CD4-positive, CD25-positive, alpha-beta regulatory T cell (primary cell): ENCODE measurements around the gene JARID2. TPM values are rescaled to one million over a fixed set of nuclear protein-coding genes. Genes with fewer than 3 reads are reported as not detected.

ENCODE experiments used
- ATAC-seq, 2 donors: fragments of 150-1000 bp; cut with Tn5 transposase; one replicate each; pipeline ENCODE4 v1.10.0; 2021; ENCODE audit warnings: low read depth in 2 of 2, moderate number of reproducible peaks in 2 of 2, moderate library complexity in 1 of 2
- DNase-seq, 3 donors: peaks; one replicate each; pipeline versions ENCODE4 v3.0.0 to v3.0.0-alpha.2; 2012 to 2022; ENCODE audit warnings: mixed read lengths in 1 of 3
- H3K27ac ChIP-seq: one replicate; pipeline ENCODE4 v1.7.0; 2013; ENCODE audit warnings: mild to moderate bottlenecking, low read length; ENCODE audit not compliant: insufficient read depth, poor library complexity, severe bottlenecking
- H3K27me3 ChIP-seq: one replicate; pipeline ENCODE4 v1.7.0; 2013; ENCODE audit warnings: low read length; ENCODE audit not compliant: control insufficient read depth, insufficient read depth
- H3K36me3 ChIP-seq: one replicate; pipeline ENCODE4 v1.7.0; 2013; ENCODE audit warnings: mild to moderate bottlenecking, low read length, moderate library complexity; ENCODE audit not compliant: control insufficient read depth, insufficient read depth
- H3K4me1 ChIP-seq: 2 replicates; pipeline ENCODE4 v1.7.0; 2013; ENCODE audit warnings: mild to moderate bottlenecking, low read length; ENCODE audit not compliant: insufficient read depth, control insufficient read depth, poor library complexity, severe bottlenecking
- H3K4me3 ChIP-seq: one replicate; pipeline ENCODE4 v1.7.0; 2013; ENCODE audit warnings: low read depth, mild to moderate bottlenecking, low read length, moderate library complexity
- H3K9me3 ChIP-seq, 2 experiments: 1 replicate in 1 of 2; 2 replicates in 1 of 2; pipeline ENCODE4 v1.7.0; 2013; ENCODE audit warnings: low read length in 2 of 2, mild to moderate bottlenecking in 1 of 2, moderate library complexity in 1 of 2; ENCODE audit not compliant: control insufficient read depth in 2 of 2
- H3K27ac Mint-ChIP-seq, 3 donors: one replicate each; pipeline ENCODE4 v1.8.0; 2020 to 2022; ENCODE audit warnings: mild to moderate bottlenecking in 3 of 3, mixed read lengths in 3 of 3, moderate library complexity in 2 of 3
- H3K27me3 Mint-ChIP-seq: one replicate; pipeline ENCODE4 v1.8.0; 2022; ENCODE audit warnings: mild to moderate bottlenecking, mixed read lengths
- H3K36me3 Mint-ChIP-seq: one replicate; pipeline ENCODE4 v1.8.0; 2020; ENCODE audit warnings: mixed read lengths
- H3K4me1 Mint-ChIP-seq, 4 donors: one replicate each; pipeline ENCODE4 v1.8.0; 2020 to 2022; ENCODE audit warnings: mixed read lengths in 4 of 4, mild to moderate bottlenecking in 1 of 4
- H3K4me3 Mint-ChIP-seq, 4 donors: one replicate each; pipeline ENCODE4 v1.8.0; 2020 to 2022; ENCODE audit warnings: mild to moderate bottlenecking in 4 of 4, mixed read lengths in 4 of 4, moderate library complexity in 3 of 4
- H3K9me3 Mint-ChIP-seq, 7 donors: one replicate each; pipeline ENCODE4 v1.8.0; 2020 to 2022; ENCODE audit warnings: mixed read lengths in 7 of 7, mild to moderate bottlenecking in 3 of 7, moderate library complexity in 2 of 7
- polyA plus RNA-seq, 4 donors: library from polyadenylated mRNA; unstranded; fragments of 300-500 nt; fragmentation: Illumina TruSeq; gene quantifications; one replicate each; pipeline ENCODE4 v1.2.3, GENCODE V29; 2021
- total RNA-seq: library from RNA; stranded (reverse); gene quantifications from one replicate; pipeline ENCODE4 v1.2.3, GENCODE V29; 2022

JARID2 gene
- total and polyA plus RNA-seq, 5 donors from 2014 or later = 4.1 to 26.1 (median 5.6) TPM

GRCh38 chr6:15528870-15529269 lies 283.0 kb downstream of the JARID2 start:
- Mint-ChIP-seq H3K9me3 (no peaks in the 10 kb centered on the region), H3K4me1 (peaks cover 0 to 24% (median 5%) of the 10 kb centered on the region in 4 donors), H3K27ac (no peak overlapping the region), H3K27me3 (no peaks in the 10 kb centered on the region), H3K36me3 (peaks cover 57% of the 10 kb centered on the region), H3K4me3 (no peak overlapping the region)
- DNase-seq (no peak), ATAC-seq (no peak)
- no peaks in the 10 kb centered on the region for H3K9me3 ChIP-seq
- no peak overlapping the region for H3K27ac ChIP-seq
- H3K4me3 ChIP-seq = no peak overlapping the region
- H3K4me1 ChIP-seq = no peaks in the 10 kb centered on the region
- H3K36me3 ChIP-seq = peaks cover 51% of the 10 kb centered on the region
- no peaks in the 10 kb centered on the region for H3K27me3 ChIP-seq

- H3K36me3 Mint-ChIP-seq = peaks cover 51% of the 10 kb centered on the region
- no peaks in the 10 kb centered on the region for H3K27me3 Mint-ChIP-seq
- Histone ChIP-seq H3K27ac (no peak overlapping the region), H3K4me1 (no peaks in the 10 kb centered on the region), H3K4me3 (no peak overlapping the region), H3K27me3 (no peaks in the 10 kb centered on the region), H3K36me3 (peaks cover 37% of the 10 kb centered on the region), H3K9me3 (no peaks in the 10 kb centered on the region)
- no peaks in the 10 kb centered on the region for H3K9me3 Mint-ChIP-seq
- no peak for DNase-seq
- no peak for ATAC-seq
- no peak overlapping the region for H3K4me3 Mint-ChIP-seq
- H3K27ac Mint-ChIP-seq = peak overlapping the region in 1 of 3 donors; percentile 44
- H3K4me1 Mint-ChIP-seq = peaks cover 0 to 24% (median 7%) of the 10 kb centered on the region in 4 donors
Observed at GRCh38 chr6:15530411-15530810, 284.5 kb downstream of the JARID2 start.

DNA sequence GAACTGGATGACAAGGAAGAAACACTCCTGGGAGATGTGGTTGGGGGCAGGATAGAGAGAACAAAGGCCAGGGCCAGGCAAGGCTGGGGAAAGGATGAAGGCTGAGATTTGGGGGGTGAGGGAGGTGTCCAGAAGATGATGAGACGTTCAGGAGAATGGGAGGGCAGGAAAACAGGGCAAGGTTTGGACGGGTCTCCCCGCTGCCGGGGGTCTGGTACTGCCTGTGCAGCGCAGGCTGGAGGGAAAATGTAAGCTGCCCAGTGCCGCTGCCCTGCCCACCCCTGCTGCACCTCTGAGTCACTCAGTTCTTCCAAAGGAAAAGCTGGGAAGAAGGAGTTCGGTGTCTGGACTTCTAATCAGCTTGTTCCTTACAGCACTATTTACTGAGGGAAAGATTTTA lies 286.1 kb downstream of the JARID2 start:
- DNase-seq (no peak), ATAC-seq (no peak)
- peaks cover 45% of the 10 kb centered on the region for H3K36me3 Mint-ChIP-seq
- H3K4me3 Mint-ChIP-seq = no peak overlapping the region
- no peaks in the 10 kb centered on the region for H3K9me3 Mint-ChIP-seq
- H3K4me1 ChIP-seq = no peaks in the 10 kb centered on the region
- no peak overlapping the region for H3K27ac ChIP-seq
- peaks cover 0 to 14% (median 6%) of the 10 kb centered on the region in 4 donors for H3K4me1 Mint-ChIP-seq
- H3K4me3 ChIP-seq = no peak overlapping the region
- no peaks in the 10 kb centered on the region for H3K9me3 ChIP-seq
- H3K27me3 Mint-ChIP-seq = no peaks in the 10 kb centered on the region
- H3K27ac Mint-ChIP-seq = no peak overlapping the region
- peaks cover 31% of the 10 kb centered on the region for H3K36me3 ChIP-seq
- no peaks in the 10 kb centered on the region for H3K27me3 ChIP-seq

DNA sequence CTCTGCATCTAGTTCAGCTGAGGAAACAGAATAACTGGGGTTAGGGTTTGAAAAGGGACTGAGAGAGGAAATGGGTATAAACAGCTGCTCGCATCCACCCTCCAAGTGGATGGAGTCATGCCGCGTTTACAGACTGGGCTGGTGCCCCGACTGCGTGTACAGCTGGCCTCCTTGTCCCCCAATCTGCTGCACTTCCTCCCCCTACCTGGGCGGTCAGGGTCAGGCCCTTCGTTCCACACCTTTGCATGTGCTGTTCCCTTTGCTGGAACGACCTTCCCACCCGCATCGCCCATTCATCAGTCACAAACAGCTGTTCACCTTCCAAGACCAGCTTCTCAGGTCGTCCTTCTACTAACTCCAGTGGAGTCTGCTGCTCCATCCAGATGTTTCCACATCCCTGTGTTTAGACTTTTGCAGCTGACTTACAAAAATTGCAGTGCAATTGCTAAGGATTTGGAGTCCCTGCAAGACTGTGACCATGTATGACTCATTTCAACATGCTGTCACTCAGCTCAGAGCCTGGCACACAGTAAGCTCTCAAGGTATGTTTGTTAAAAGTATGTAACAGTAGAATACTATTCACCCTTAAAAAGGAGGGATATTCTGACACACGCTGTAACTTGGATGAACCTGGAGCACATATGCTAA lies 287.6 kb downstream of the JARID2 start:
- H3K4me3 Mint-ChIP-seq = no peak overlapping the region
- no peaks in the 10 kb centered on the region for H3K9me3 ChIP-seq
- H3K9me3 Mint-ChIP-seq = no peaks in the 10 kb centered on the region
- no peak overlapping the region for H3K4me3 ChIP-seq
- peak overlapping the region in 2 of 3 donors; percentile 1 to 78 for H3K27ac Mint-ChIP-seq
- H3K27me3 ChIP-seq = no peaks in the 10 kb centered on the region
- no peaks in the 10 kb centered on the region for H3K4me1 ChIP-seq
- H3K36me3 Mint-ChIP-seq = peaks cover 35% of the 10 kb centered on the region
- H3K36me3 ChIP-seq = peaks cover 24% of the 10 kb centered on the region
- no peak for ATAC-seq
- DNase-seq = no peak
- peaks cover 0 to 9% (median 2%) of the 10 kb centered on the region in 4 donors for H3K4me1 Mint-ChIP-seq
- no peak overlapping the region for H3K27ac ChIP-seq
- H3K27me3 Mint-ChIP-seq = no peaks in the 10 kb centered on the region

- peak overlapping the region in 1 of 3 donors; percentile 54 for H3K27ac Mint-ChIP-seq
- Histone ChIP-seq H3K27me3 (no peaks in the 10 kb centered on the region), H3K4me3 (no peak overlapping the region), H3K36me3 (peaks cover 16% of the 10 kb centered on the region), H3K4me1 (no peaks in the 10 kb centered on the region), H3K9me3 (no peaks in the 10 kb centered on the region), H3K27ac (no peak overlapping the region)
- peaks cover 0 to 9% (median 2%) of the 10 kb centered on the region in 4 donors for H3K4me1 Mint-ChIP-seq
- no peak for ATAC-seq
- H3K36me3 Mint-ChIP-seq = peaks cover 29% of the 10 kb centered on the region
- DNase-seq = no peak
- no peak overlapping the region for H3K4me3 Mint-ChIP-seq
- H3K27me3 Mint-ChIP-seq = no peaks in the 10 kb centered on the region
- no peaks in the 10 kb centered on the region for H3K9me3 Mint-ChIP-seq
Observed at GRCh38 chr6:15534974-15535373, 289.1 kb downstream of the JARID2 start.

DNA sequence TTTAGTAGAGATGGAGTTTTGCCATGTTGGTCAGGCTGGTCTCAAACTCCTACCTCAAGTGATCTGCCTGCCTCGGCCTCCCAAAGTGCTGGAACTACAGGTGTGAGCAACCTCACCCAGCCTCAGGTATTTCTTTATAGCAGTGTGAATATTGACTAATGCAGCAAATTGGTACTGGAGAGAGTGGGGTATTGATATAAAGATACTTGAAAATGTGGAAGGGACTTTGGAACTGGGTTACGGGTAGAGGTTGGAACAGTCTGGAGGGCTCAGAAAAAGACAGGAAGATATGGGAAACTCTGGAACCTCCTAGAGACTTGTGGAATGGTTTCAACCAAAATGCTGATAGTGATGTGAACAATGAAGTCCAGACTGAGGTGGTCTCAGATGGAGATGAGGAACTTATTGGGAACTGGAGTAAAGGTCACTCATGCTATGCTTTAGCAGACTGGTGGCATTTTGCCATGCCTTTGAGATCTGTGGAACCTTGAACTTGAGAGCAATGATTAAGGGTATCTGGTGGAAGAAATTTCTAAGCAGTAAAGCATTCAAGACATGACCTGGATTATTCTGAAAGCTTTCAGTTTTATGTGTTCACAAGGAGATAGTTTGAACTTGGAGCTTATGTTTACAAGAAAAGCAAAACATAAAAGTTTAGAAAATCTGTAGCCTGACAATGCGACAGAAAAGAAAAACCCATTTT lies 289.8 kb downstream of the JARID2 start:
- ATAC-seq (no peak), DNase-seq (no peak)
- Mint-ChIP-seq H3K36me3 (peaks cover 26% of the 10 kb centered on the region), H3K4me3 (no peak overlapping the region), H3K9me3 (no peaks in the 10 kb centered on the region), H3K27me3 (no peaks in the 10 kb centered on the region), H3K4me1 (peaks cover 0 to 9% (median under 1%) of the 10 kb centered on the region in 4 donors), H3K27ac (peak overlapping the region in 2 of 3 donors; percentile 11 to 54)
- Histone ChIP-seq H3K4me3 (no peak overlapping the region), H3K9me3 (no peaks in the 10 kb centered on the region), H3K27me3 (no peaks in the 10 kb centered on the region), H3K36me3 (peaks cover 10% of the 10 kb centered on the region), H3K27ac (no peak overlapping the region), H3K4me1 (no peaks in the 10 kb centered on the region)

DNA sequence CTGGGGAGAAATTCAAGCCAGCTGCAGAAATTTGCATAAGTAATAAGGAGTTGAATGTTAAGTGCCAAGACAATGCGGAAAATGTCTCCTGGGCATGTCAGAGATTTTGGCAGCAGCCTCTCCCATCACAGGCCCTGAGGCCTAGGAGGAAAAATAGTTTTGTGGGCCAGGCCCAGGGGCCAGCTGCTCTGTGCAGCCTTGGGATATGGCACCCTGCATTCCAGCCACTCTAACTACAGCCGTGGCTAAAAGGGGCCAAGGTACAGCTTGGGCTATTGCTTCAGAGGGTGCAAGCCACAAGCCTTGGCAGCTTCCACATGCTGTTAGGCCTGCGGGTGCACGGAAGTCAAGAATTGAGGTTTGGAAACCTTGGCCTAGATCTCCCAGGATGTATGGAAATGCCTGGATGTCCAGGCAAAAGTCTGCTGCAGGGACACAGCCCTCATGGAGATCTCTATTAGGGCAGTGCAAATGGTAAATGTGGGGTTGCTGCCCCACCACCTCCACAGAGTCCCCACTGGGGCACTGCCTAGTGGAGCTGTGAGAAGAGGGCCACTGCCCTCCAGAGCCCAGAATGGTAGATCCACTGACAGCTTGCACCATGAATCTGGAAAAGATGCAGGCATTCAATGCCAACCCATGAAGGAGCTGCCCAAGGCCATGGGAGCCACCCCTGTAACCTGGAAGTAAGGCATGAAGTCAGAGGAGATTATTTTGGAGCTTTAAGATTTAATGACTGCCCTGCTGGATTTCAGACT lies 290.5 kb downstream of the JARID2 start:
- Mint-ChIP-seq H3K27me3 (no peaks in the 10 kb centered on the region), H3K27ac (peak overlapping the region in 1 of 3 donors; percentile 54), H3K4me1 (peaks cover 0 to 11% (median 0%) of the 10 kb centered on the region in 4 donors), H3K36me3 (peaks cover 24% of the 10 kb centered on the region), H3K9me3 (no peaks in the 10 kb centered on the region), H3K4me3 (no peak overlapping the region)
- peaks cover 7% of the 10 kb centered on the region for H3K36me3 ChIP-seq
- no peak for ATAC-seq
- no peaks in the 10 kb centered on the region for H3K27me3 ChIP-seq
- no peaks in the 10 kb centered on the region for H3K4me1 ChIP-seq
- H3K27ac ChIP-seq = no peak overlapping the region
- no peaks in the 10 kb centered on the region for H3K9me3 ChIP-seq
- no peak overlapping the region for H3K4me3 ChIP-seq
- DNase-seq = no peak
